ENCODE data around the gene P2RY2.
"Not testable (repeated sequence)": the region's sequence is repeated elsewhere in the genome, so short reads cannot be mapped to it uniquely, and the experiment has no call there.

P2RY2 gene

GRCh38 chr11:73267906-73268540 lies 49.9 kb downstream of the P2RY2 start:
- DNase-seq (ENCODE audit: low read depth), result no peak

GRCh38 chr11:73268671-73269271 lies 50.7 kb downstream of the P2RY2 start:
- no peak for DNase-seq (ENCODE audit: low read depth)

GRCh38 chr11:73269459-73270015 lies 51.5 kb downstream of the P2RY2 start:
- DNase-seq (ENCODE audit: low read depth), result no peak

- no peak for DNase-seq (ENCODE audit: low read depth)
Observed at GRCh38 chr11:73270016-73270854, 52.2 kb downstream of the P2RY2 start.

- no peak for DNase-seq (ENCODE audit: low read depth)
Observed at GRCh38 chr11:73270855-73271477, 52.9 kb downstream of the P2RY2 start.

- DNase-seq (ENCODE audit: low read depth), result not testable (repeated sequence)
Observed at GRCh38 chr11:73271478-73271865, 53.4 kb downstream of the P2RY2 start.

- no peak for DNase-seq (ENCODE audit: low read depth)
Observed at GRCh38 chr11:73271936-73272679, 54.0 kb downstream of the P2RY2 start, which contains the start of gene P2RY6. Gene P2RY6 (plus strand): TSS chr11:73272338. CDS start chr11:73296519, 24,181 bp downstream.

- no peak for DNase-seq (ENCODE audit: low read depth)
Observed at GRCh38 chr11:73272680-73273038, 54.6 kb downstream of the P2RY2 start.

GRCh38 chr11:73273222-73273895 lies 55.3 kb downstream of the P2RY2 start:
- DNase-seq (ENCODE audit: low read depth), result no peak

GRCh38 chr11:73274191-73274590 lies 56.1 kb downstream of the P2RY2 start:
- not testable (repeated sequence) for DNase-seq (ENCODE audit: low read depth)

- no peak for DNase-seq (ENCODE audit: low read depth)
Observed at GRCh38 chr11:73274722-73275380, 56.8 kb downstream of the P2RY2 start.

GRCh38 chr11:73275381-73275750 lies 57.3 kb downstream of the P2RY2 start:
- no peak for DNase-seq (ENCODE audit: low read depth)

GRCh38 chr11:73277467-73277866 lies 59.4 kb downstream of the P2RY2 start:
- no peak for DNase-seq (ENCODE audit: low read depth)

- DNase-seq (ENCODE audit: low read depth), result no peak
Observed at GRCh38 chr11:73280626-73281025, 62.5 kb downstream of the P2RY2 start.

- no peak for DNase-seq (ENCODE audit: low read depth)
Observed at GRCh38 chr11:73281201-73281741, 63.2 kb downstream of the P2RY2 start.

- DNase-seq (ENCODE audit: low read depth), result no peak
Observed at GRCh38 chr11:73281796-73282660, 63.9 kb downstream of the P2RY2 start.

- no peak for DNase-seq (ENCODE audit: low read depth)
Observed at GRCh38 chr11:73283276-73284000, 65.4 kb downstream of the P2RY2 start.

GRCh38 chr11:73284106-73284505 lies 66.0 kb downstream of the P2RY2 start:
- DNase-seq (ENCODE audit: low read depth), result no peak

Data from T follicular helper cell (primary cell).